Stimulated activated CD4-positive, alpha-beta T cell treated with anti-CD3 and anti-CD28 coated beads, Interleukin-12 subunit alpha, Interleukin-12 subunit beta, amount 100 ng/mL, for 48 hours (primary cell): ENCODE data around the gene NAT14.
"Not testable (repeated sequence)": the region's sequence is repeated elsewhere in the genome, so short reads cannot be mapped to it uniquely, and the experiment has no call there.

Source experiments
- DNase-seq, 3 donors: peaks; one replicate each; pipeline ENCODE4 v3.0.0-alpha.2; 2020; ENCODE audit warnings: low read depth in 2 of 3, low spot score in 1 of 3

Gene NAT14

DNA sequence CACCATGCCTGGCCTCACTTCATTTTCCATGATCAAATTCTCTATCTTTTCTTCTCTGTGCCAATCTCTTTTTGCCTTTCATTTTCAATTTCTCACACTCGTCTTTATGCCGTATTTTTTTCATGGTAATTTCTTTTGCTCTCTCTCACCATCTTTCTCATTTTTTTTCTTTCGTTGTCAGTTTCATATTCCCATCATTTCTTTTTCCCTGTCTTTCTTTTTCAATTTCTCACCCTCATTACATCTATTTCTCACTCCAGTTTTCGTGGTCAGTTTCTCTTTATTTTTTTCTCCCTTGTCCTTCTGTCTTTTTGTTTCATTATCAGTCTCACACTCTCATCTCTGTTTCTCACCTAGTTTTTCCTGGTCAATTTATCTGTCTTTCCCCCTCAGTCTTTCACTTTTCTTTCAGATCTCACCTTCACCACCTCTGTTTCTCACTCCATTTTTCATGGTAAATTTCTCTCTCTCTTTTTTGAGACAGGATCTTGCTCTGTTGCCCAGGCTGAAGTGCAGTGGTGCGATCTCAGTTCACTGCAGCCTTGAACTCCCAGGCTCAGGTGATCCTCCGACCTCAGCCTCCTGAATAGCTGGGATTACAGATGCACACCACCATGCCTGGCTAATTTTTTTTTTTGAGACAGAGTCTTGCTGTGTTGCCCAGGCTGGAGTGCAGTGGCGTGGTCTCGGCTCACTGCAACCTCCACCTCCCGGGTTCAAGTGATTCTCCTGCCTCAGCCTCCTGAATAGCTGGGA, 17.4 kb downstream of the NAT14 start:
- DNase-seq, result no peak

DNA sequence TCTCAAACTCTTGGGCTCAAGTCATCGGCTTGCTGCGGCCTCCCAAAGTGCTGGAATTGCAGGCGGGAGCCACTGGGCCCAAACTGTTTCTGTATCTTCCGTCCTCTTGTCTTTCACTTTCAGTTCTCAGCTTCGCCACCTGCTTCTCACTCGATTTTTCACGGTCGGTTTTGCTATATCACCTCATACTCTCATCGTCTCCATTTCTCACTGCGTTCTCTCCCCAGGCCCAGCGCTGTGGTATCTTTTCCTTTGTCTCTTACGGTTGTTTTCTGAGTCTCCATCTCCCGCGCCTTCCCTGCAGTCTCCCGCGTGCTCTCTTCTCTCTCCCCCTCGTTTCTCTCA, 18.1 kb downstream of the NAT14 start:
- DNase-seq, result no peak

DNA sequence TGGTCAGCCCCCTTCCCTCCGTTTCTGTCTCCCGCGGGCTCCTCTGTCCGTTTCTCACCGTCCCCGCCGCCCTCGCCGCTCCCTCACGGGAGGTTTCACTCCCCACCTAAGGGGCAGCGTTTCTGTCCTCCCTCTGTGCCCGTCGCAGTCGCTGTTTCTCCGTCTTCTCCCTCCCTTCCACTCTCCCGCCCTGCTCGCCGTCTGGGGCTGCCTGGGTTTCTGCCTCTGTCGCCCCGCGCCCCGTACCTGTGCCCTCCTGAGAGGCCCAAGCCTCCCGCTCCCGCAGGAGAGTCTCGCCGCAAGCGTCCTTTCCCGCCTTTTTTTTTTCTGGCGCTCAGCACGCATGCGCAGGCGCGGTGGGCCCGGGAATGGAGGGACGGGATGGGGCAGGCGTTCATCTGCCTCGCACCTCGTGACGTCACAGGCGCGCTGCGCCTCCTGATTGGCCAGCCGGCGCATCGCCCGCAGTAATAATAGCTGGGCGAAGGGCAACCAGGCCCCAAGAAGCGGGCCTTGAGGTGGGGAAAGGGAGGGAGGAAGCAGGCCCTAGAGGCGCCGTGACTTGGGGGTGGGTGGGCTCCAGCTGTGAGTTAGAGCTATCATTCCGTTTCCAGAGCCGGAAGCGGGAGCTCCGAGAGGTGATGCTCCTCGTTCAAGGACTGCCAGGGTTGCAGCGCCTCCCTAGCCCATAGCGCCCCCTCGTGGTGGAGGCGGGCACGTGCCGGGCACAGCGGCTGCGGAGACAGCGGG, 18.7 kb downstream of the NAT14 start:
- DNase-seq, result peak; percentile 87 to 93 (median 89)

DNA sequence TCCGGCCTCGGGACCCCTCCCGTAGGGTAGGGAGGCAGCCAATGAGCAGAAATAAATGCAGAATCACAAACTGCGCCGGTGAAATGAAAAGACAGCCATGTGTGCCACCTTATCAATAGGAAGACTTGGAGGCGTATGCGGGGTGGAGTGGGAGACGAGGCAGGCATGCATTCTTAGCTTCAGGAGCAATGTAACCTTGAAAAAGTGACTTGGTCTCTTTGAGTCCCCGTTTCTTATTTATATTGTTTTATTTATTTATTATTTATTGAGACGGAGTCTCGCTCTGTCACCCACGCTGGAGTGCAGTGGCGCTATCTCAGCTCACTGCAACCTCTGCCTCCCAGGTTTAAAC, 19.2 kb downstream of the NAT14 start:
- DNase-seq, result no peak

DNA sequence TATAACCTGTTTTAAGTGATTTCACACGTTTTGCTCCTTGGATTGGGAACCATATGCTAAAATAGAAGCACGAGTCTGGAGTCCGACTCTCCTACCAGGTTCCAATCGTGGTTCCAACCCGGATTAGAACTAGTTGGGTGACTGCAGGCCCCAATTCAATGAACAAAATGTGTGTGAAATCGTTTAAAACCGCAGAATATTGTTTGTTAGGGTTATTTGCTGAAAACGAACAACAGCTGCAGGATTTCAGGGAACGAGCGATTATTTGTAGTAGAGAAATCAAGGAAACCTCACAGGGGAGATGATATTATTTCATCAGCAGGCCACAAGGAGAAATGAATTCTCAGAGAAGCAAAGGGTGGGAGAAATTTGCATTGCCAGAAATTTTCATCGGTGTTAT, 20.0 kb downstream of the NAT14 start:
- DNase-seq, result no peak

DNA sequence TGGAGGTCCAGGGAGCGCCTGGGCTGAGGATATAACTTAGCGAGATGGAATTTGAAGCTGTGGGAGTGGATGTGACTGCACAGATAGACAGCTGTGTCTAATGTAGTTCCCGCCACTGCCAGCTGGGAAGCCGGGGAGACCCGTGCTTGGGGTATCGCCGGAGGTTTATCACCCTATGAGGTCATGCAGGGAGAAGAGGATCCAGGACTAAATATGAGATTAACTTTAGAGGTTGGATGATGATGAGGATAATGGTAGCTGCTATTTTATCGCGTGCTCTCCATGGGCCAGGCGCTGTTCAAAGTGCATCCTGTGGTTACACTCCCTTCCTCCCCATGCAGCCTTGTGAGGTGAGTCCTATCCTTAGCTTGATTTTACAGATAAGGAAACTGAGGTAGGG, 23.1 kb downstream of the NAT14 start:
- DNase-seq, result no peak

DNA sequence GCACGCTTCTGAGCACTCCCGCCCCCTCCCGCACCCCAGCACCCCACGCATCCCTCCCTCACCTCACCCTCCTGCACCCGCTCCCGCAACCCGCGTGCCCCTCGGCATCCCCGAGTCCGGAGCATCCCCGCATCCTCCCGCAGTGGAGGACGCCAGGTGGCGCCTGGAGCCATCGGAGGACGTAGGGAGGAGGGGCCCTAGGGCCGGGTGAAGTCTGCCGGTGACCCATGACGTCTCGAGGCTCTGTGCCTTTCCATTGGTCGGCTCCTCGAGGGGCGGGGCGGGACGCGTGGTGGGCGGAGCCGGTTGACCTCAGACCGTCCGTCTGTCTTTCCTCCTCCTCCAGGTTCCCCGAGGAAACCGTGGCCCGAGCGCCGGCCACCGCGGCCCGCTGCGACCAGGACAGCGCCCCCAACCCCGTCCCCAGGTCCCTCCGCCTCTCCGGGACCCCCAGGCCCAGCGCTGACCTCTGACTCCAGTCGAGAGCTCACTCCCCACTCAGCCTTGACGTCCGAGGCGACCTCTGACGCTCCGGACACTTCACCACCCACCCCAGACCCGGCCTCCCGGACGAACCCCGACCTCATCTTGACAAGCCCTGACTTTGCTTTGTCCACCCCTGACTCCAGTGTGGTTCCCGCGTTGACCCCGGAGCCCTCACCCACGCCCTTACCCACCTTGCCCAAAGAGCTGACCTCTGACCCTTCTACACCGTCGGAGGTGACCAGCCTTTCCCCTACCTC, 32.1 kb downstream of the NAT14 start:
- DNase-seq, result peak; percentile 88 to 94 (median 89)

DNA sequence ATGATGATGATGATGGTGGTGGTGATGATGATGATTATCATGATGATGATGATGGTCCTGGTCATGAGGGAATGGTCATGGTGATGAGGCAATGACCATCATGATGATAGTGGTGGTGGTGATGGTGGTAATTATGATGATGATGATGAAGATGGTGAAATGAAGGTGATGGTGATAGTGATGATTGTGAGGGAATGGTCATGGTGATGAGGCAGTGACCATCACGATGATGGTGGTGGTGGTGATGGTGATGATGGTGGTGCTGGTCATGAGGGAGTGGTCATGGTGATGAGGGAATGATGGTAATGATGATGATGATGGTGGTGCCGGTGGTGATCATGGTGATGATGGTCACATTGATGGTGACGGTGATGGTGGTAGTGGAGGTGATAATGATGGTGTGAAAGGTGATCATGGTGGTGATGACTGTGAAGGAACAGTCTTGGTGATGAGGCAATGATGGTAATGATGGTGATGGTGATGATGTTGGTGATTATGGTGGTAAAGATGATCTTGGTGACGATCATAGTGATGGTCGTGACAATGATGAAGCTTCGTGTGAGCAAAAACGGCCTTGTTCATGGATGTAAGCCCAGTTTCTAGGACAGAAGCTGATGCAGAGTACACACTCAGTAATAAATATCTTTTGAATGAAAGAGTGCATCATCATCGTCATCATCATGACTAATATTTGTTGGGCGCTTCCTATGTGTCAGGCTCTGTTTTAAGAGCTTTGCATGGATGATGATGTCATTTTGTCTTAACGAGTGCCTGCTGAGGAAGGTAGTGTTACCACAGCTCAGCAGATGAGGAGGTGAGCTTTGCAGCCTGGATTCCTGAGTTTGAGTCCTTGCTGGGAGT, 34.7 kb downstream of the NAT14 start:
- DNase-seq, result no peak

DNA sequence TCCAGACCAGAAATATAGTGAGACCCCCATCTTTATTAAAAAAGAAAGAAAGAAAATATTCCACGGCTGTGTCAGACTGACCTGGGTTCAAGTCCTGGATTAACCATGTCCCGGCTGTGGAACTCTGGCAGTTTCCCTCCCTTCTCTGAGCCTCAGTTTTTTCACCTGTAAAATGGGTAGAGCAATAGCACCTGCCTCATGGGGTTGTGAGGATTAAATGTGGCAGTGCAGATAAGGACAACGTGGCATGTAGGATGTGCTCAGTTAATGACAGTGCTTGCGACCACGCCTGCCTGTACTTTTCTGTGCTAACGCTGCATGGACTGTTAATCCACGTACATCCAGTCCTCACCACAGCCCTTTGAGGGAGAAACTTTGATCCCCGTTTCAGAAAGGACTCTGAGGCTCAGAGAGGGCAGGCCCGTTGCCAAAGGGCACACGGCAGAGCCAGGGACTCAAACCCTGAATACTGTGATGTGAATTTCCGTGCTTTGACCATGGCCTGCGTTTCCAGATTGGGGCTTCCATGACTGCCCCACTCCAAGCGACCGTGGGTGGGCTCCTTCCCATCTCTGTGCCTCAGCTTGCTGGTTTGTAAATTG, 35.8 kb downstream of the NAT14 start:
- DNase-seq, result no peak

DNA sequence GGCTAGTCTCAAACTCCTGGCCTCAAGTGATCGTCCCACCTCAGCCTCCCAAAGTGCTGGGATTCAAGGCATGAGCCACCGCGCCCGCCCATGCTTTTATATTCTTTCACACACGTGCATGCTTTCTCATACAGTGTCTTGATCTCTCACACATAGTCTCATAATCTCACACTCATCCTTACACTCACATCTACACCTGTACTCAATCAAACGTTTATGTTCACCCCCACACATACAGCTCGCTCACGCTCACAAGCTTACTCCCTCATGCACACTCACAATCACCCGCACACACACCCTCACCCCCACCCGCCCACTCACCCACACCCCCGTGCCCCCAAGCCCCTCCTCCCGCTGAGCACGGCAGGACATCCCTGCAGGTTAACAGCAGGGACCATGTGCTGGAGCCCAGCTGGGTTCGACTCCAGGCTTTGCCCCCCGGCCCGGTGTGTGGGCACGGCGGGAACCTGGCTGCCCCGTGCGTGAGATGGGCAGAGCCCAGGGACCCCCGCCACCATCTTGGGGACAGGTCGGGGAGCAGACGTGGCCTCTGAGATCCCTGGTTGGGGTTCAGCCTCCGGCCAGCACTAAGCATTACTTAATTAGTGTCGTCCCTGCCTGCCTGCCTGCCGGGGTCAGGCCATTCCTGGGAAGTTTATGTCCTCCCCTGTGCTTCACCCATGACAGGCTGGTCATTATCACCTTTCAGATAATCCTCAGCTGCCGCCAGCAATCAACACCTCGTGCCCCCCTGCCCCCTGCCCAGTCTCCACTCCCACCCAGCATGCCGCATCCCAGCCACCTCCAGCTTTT, 40.5 kb downstream of the NAT14 start:
- no peak for DNase-seq

DNA sequence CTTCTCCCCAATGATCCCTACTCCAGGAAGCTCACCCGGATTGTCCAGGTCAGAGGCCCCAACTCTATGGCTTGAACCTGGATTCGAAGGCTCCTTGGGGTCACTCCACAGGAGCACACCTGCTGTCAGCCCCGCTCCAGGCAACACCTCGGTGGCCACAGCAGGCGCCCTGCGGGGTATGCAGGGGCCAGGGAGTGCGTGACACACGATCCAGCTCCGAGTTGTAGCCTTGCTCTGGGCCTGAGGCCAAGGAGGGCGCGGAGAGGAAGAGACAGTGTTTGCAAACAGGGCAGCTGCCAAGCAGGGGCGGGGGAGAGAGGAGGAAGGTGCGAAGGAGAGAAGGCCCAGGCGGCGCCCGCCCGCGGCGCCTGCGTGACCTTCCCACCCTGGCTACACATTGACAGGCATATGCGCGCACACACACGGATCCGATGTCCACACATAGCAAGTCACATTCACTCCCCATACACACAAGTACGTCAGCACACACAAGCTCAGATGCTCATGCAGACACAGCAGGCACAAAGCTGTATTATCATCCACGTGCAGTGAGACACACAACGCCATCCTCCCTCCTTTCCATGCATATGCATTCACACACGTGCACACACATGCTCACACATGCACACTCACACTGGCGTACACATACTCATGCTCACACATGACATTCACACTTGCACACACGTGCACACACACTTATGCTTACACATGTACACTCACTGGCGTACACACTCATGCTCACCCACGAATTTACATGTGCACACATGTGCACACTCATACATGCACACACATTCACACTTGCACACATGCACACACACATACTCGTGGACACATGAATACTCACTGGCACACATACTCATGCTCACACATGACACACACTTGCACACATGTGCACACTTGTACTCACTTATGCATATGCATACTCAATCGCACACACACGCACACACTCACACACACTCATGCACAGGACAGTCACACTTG, 41.5 kb downstream of the NAT14 start:
- DNase-seq, result no peak

DNA sequence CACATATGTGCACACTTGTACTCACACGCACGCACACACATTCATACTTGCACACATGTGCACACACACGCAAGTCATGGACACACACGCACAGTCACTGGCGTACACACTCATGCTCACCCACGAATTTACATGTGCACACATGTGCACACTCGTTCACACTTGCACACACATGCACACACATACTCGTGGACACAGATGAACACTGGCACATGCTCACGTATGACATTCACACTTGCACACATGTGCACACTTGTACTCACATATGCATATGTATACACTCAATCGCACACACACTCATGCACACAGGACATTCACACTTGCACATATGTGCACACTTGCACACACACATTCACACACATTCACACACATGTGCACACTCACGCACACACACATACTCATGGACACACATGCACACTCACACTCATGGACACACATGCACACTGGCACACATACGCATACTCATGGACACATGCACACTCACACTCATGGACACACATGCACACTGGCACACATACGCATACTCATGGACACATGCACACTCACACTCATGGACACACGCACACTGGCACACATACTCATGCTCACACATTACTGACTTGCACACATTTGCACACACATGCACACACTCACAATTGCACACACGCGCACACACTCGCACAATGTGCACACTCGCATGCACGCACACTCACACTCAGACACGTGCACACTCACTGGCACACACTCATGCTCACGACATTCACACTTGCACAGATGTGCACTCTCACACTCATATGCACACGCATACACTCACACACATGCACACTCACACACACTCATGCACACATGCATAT, 42.4 kb downstream of the NAT14 start:
- no peak for DNase-seq

DNA sequence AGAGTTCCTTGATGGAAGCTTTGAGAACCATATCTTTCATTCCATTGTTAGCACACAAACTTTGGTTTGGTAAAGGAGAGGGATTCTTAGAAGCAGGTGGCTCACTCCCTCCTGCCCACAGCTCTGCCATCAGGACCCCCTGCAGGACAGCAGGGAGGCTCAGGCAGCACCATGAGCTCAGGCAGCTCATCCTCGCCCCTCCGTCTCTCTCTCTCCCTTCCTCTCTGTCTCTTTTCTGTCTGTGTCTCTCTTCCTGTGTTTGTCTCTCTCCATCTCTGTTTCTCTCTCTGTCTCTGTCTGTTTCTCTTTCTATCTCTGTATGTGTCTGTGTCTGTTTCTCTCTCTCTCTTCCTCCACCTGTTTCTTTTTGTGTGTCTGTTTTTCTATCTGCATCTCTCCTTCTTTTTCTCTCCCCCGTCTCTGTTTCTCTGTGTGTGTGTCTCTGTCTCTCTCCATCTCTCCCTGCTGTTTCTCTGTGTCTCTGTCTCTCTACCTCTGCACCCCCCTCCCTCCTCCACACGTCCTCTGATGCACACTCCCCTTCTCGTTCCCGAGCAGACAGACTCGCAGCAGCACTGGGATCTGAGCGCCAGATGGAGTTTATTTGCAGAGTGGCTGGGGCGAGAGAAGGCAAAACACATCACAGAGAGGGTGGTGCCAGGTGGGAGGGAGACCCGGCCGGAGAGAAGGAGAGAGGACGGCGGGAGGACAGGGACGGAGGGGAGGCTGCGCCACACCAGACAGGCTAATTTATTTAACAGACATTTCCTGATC, 43.2 kb downstream of the NAT14 start:
- DNase-seq, result no peak

DNA sequence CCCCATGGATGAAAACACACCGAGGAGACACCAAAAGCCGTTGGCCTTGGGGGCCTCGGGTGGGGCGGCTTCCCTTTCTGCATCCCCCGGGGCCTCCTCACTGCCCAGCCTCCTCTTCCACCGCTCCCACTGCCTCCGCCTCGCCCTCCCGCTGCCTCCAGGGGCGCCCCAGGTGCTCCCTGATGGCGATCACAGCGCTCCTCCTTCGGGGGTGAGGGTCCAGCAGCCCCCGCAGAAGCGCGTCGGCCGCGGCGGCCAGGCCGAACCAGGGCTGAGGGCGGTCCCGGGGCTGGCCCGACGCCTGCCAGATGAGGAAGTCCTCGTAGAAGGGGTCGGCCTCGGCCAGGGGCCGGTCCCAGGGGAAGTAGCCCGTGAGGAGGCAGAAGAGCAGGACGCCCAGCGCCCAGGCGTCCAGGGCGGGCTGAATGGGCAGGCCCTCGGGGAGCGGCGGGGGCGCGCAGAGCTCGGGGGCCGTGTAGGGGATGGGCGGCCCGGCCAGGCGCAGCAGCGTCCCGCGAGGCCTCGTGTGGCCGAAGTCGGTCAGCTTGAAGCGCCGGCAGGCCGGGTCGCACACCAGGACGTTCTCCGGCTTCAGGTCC, 44.7 kb downstream of the NAT14 start:
- DNase-seq, result no peak

DNA sequence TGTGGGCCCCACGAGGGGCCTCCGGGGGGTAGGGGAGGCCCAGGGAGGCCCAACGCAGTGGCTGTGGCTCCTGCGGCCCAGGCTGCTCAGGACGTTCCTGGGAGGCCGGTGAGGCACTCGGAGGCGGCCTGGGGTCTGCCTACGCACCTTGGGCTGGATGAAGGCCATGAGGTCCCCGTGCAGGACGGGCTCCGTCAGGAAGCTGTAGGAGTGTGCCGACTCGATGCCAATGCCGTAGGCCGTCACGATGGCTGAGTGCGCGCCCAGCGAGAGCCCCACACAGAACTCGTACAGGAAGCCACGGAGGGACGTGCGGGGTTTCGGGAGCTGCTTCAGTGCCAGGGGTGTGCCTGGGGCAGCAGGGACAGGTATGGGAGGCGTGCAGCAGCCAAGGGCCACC, 46.0 kb downstream of the NAT14 start:
- no peak for DNase-seq

DNA sequence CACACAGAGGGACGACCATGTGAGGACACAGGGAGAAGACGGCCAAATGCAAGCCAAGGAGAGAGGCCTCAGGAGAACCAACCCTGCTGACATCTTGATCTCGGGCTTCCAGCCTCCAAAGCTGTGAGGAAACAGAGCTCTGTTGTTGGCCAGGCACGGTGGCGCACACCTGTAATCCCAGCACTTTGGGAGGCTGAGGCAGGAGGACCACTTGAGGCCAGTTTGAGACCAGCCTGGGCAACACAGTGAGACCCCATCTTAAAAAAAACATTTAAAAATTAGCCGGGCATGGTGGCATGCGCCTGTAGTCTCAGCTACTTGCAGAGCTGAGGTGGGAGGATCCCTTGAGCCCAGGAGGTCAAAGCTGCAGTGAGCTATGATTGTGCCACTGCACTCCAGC, 49.3 kb downstream of the NAT14 start:
- DNase-seq, result not testable (repeated sequence)
